ENCODE measurements around the gene NTSR2.

- no peak for TF ChIP-seq POLR2A (IDR thresholded peaks at IDR 0.05)
- TF ChIP-seq, protein P1, sequence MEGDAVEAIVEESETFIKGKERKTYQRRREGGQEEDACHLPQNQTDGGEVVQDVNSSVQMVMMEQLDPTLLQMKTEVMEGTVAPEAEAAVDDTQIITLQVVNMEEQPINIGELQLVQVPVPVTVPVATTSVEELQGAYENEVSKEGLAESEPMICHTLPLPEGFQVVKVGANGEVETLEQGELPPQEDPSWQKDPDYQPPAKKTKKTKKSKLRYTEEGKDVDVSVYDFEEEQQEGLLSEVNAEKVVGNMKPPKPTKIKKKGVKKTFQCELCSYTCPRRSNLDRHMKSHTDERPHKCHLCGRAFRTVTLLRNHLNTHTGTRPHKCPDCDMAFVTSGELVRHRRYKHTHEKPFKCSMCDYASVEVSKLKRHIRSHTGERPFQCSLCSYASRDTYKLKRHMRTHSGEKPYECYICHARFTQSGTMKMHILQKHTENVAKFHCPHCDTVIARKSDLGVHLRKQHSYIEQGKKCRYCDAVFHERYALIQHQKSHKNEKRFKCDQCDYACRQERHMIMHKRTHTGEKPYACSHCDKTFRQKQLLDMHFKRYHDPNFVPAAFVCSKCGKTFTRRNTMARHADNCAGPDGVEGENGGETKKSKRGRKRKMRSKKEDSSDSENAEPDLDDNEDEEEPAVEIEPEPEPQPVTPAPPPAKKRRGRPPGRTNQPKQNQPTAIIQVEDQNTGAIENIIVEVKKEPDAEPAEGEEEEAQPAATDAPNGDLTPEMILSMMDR (IDR thresholded peaks at IDR 0.05) = no peak
Observed at GRCh38 chr2:11677136-11678055, 7.4 kb upstream of the NTSR2 start.

All from right lobe of liver (tissue), 4 donors.